LNCaP clone FGC (cell line): Measurements from ENCODE around the gene GDPD1.
"Not testable (repeated sequence)": the region's sequence is repeated elsewhere in the genome, so short reads cannot be mapped to it uniquely, and the experiment has no call there.

ENCODE experiments used
- DNase-seq: peaks from one replicate; pipeline ENCODE4 v3.0.0-alpha.2; 2011; ENCODE audit warnings: low read depth
- H3K4me3 ChIP-seq: 2 replicates; pipeline ENCODE4 v1.5.1; 2011; ENCODE audit warnings: mild to moderate bottlenecking, low read depth, low read length, control low read depth
- TF ChIP-seq, protein P1 (sequence below): IDR thresholded peaks from 2 replicates; pipeline ENCODE4 v1.5.1; 2012; ENCODE audit warnings: mild to moderate bottlenecking; ENCODE audit not compliant: control insufficient read depth, insufficient read depth; ENCODE audit errors: extremely low read depth

The GDPD1 gene

DNA sequence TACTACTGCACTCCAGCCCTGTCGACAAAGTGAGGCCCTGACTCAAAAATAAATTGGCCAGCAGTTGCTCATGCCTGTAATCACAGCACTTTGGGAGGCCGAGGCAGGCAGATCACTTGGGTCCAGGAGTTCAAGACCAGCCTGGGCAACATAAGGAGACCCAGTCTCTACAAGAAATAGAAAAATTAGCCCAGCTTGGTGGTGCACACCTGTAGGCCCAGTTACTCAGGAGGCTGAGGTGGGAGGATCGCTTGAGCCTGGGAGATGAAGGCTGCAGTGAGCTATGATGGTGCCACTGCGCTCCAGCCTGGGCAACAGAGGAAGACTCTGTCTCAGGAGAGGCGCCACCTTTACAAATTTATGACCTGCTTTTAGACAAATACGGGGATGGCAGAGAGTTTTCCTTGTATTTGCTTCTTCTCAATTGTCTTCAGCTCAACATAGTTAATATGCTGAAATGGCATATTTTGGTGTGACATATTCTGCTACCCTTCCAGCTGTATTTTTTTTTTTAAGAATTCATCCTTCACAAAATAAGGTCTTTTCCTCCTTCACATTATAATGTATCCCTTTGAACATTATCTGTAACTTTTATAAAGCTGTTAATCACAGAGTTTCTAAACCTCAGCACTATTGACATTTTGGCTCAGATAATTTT lies 90.1 kb downstream of the GDPD1 start:
- no peak for DNase-seq
- H3K4me3 ChIP-seq, result no peak overlapping the region
- TF ChIP-seq, protein P1, sequence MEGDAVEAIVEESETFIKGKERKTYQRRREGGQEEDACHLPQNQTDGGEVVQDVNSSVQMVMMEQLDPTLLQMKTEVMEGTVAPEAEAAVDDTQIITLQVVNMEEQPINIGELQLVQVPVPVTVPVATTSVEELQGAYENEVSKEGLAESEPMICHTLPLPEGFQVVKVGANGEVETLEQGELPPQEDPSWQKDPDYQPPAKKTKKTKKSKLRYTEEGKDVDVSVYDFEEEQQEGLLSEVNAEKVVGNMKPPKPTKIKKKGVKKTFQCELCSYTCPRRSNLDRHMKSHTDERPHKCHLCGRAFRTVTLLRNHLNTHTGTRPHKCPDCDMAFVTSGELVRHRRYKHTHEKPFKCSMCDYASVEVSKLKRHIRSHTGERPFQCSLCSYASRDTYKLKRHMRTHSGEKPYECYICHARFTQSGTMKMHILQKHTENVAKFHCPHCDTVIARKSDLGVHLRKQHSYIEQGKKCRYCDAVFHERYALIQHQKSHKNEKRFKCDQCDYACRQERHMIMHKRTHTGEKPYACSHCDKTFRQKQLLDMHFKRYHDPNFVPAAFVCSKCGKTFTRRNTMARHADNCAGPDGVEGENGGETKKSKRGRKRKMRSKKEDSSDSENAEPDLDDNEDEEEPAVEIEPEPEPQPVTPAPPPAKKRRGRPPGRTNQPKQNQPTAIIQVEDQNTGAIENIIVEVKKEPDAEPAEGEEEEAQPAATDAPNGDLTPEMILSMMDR, result no peak

DNA sequence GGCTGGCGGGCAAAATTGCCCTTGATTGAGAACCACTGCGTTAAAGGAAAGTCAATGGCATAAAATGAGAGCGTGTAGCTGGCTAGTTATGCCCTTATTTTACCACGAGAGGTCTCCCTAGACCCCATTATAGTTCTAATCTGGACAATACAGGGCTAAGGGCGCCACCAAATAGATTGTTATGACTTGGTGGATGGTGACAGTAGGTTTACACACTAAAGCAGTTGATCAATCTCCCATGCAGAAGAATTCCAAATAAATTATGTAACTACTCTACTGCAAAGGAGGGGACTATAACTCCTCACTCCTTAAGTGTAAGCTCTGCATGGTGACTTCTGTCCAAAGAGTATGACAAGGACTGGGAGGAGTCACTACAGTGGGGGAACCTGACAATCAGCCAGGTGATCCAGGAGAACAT lies 90.7 kb downstream of the GDPD1 start:
- TF ChIP-seq, protein P1, result peak; percentile 89
- no peak overlapping the region for H3K4me3 ChIP-seq
- DNase-seq, result no peak

DNA sequence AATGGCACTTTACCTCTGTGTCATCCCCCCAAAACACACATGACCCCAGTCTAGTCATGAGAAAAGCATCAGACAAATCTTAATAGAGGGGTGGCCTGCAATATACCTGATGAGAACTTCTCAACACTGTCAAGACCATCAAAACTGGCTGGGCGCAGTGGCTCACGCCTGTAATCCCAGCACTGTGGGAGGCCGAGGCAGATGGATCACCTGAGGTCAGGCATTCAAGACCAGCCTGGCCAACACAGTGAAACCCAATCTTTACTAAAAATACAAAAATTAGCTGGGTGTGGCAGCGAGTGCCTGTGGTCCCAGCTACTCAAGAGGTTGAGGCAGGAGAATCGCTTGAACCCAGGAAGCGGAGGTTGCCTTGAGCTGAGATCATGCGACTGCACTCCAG lies 91.2 kb downstream of the GDPD1 start:
- H3K4me3 ChIP-seq, DNase-seq: not testable (repeated sequence)

DNA sequence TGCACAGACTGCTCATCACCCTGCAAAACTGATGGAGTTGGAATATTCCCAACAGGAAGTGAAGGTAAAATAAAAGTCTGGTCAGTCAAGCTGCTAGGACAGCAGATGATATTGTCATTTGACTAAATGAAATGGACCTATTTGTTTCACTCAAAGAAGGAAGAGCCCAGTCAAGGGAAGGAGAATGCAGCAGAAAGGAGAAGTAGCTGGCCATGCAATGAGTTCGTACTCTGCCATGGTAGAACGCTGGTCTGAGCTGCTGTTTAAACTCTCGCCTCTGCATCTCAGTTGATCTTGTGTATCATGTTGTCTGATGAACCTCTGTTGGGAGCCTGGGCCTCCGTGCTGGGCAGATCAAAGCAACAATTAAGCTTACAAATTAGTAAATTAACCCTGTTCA lies 95.6 kb downstream of the GDPD1 start:
- DNase-seq, result no peak
- no peak overlapping the region for H3K4me3 ChIP-seq
- TF ChIP-seq, protein P1, result no peak
